HUES64 (cell line): ENCODE results near the gene PLCE1.
A peak's percentile ranks its signal among the peaks of the same experiment; 100 is the strongest.
"Not testable (repeated sequence)": the region's sequence is repeated elsewhere in the genome, so short reads cannot be mapped to it uniquely, and the experiment has no call there.

Experiments used
- H3K27ac ChIP-seq: 2 replicates; pipeline ENCODE4 v1.7.0; 2013; ENCODE audit warnings: low read depth, low read length, inconsistent platforms
- H3K27me3 ChIP-seq: 2 replicates; pipeline ENCODE4 v1.6.1; 2013; ENCODE audit warnings: mild to moderate bottlenecking, low read length; ENCODE audit not compliant: insufficient read depth
- H3K36me3 ChIP-seq: 2 replicates; pipeline ENCODE4 v1.6.1; 2013; ENCODE audit warnings: mild to moderate bottlenecking, low read length; ENCODE audit not compliant: insufficient read depth
- H3K4me1 ChIP-seq: 2 replicates; pipeline ENCODE4 v1.6.1; 2013; ENCODE audit warnings: mild to moderate bottlenecking, low read length, moderate library complexity; ENCODE audit not compliant: insufficient read depth
- H3K4me3 ChIP-seq: 2 replicates; pipeline ENCODE4 v1.5.1; 2013; ENCODE audit warnings: mild to moderate bottlenecking, low read length, moderate library complexity
- H3K9ac ChIP-seq: 2 replicates; pipeline ENCODE4 v1.6.1; 2013; ENCODE audit warnings: mild to moderate bottlenecking, low read depth, low read length
- H3K9me3 ChIP-seq: 2 replicates; pipeline ENCODE4 v1.6.1; 2013; ENCODE audit warnings: low read depth, low read length; ENCODE audit not compliant: insufficient read depth
- WGBS: fragments of 150-250, 120-280 bp; methylation state at CpG from one replicate; pipeline ENCODE4 v1.1.7; 2013; ENCODE audit warnings: missing lambda C conversion rate; 5-methylcytosine and 5-hydroxymethylcytosine counted together

The PLCE1 gene

DNA sequence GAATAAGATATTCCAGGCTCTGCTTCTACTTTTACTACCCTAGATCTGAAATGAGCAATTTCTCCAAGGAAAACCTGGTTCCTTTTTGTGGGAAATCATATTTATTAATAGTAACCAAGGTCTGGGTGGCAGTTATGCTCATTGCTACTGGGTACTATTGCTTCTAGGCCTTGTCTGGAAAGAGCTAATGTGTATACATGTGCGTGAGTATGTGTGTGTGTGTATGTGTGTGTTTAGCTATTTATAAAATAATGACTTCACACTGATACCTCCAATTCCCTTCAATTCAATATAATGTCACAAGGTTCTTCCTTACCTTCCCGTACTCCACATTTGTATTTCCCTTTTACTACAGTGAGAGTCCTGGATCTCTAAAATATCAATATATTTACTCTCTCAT is 26.0 kb upstream of the PLCE1 start:
- Histone ChIP-seq H3K36me3 (no peaks in the 10 kb centered on the region), H3K9ac (no peak overlapping the region), H3K4me1 (no peaks in the 10 kb centered on the region), H3K9me3 (peaks cover 3% of the 10 kb centered on the region; the same call in 1 of the 2 replicates), H3K27me3 (no peaks in the 10 kb centered on the region), H3K4me3 (no peak overlapping the region), H3K27ac (no peak overlapping the region)
- 78% methylated on average over 2 of the region's 2 CpGs for WGBS

GRCh38 chr10:93968540-93968945 is 25.2 kb upstream of the PLCE1 start:
- H3K36me3 ChIP-seq = no peaks in the 10 kb centered on the region
- no peak overlapping the region for H3K9ac ChIP-seq
- peaks cover 3% of the 10 kb centered on the region; the same call in 1 of the 2 replicates for H3K9me3 ChIP-seq
- H3K27me3 ChIP-seq = no peaks in the 10 kb centered on the region
- 89% methylated on average over 4 of the region's 4 CpGs for WGBS
- H3K4me1 ChIP-seq = no peaks in the 10 kb centered on the region
- H3K27ac ChIP-seq = no peak overlapping the region
- no peak overlapping the region for H3K4me3 ChIP-seq

DNA sequence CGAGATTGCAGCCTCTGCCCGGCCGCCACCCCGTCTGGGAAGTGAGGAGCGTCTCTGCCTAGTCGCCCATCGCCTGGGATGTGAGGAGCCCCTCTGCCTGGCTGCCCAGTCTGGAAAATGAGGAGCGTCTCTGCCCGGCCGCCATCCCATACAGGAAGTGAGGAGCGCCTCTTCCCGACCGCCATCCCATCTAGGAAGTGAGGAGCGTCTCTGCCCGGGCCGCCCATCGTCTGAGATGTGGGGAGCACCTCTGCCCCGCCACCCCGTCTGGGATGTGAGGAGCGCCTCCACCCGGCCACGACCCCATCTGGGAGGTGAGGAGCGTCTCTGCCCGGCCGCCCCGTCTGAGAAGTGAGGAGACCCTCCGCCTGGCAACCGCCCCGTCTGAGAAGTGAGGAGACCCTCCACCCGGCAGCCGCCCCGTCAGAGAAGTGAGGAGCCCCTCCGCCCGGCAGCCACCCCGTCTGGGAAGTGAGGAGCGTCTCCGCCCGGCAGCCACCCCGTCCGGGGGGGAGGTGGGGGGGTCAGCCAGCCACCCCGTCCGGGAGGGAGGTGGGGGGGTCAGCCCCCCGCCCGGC is 23.2 kb upstream of the PLCE1 start:
- not testable (repeated sequence) for H3K9ac ChIP-seq, H3K4me3 ChIP-seq, H3K4me1 ChIP-seq, H3K36me3 ChIP-seq, H3K27me3 ChIP-seq, H3K9me3 ChIP-seq, H3K27ac ChIP-seq
- 97% methylated on average over 37 of the region's 44 CpGs for WGBS

DNA sequence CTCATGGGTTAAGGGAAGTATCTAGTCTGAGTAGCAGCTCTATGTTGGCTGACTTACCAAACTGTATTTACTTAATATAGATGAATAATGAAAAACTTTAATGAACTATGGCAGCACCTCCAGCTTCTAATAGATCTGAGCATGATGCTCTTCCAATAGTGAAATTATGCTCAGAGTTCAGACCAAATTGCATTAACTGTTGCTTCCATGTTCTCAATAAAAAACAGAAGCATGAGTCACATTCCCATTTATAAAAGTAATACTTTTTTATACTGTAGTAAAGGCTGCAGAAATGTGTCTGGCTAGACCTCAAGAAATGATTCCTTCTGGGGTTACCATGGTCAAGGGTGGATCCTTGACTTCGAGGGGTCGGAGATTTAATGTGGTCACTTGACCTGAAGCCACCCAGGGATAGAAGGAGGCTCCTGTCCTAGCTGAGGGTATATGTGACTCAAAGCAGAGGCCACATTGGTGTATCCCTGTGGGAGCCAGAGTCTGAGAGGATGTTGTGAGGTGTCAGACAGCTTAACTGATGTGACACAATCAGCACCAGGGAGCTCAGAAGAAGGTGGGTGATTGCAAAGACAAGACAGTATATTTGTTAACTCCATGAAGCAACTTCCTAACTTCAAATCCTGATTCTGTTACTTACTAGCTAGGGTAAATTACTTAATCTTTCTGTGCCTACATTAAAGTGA is 19.8 kb upstream of the PLCE1 start:
- Histone ChIP-seq H3K27me3 (no peaks in the 10 kb centered on the region), H3K4me1 (no peaks in the 10 kb centered on the region), H3K9ac (no peak overlapping the region), H3K9me3 (peaks cover 3% of the 10 kb centered on the region; the same call in 1 of the 2 replicates), H3K36me3 (no peaks in the 10 kb centered on the region), H3K27ac (no peak overlapping the region), H3K4me3 (no peak overlapping the region)
- 94% methylated on average over 2 of the region's 2 CpGs for WGBS

GRCh38 chr10:93977442-93977841 is 16.3 kb upstream of the PLCE1 start:
- Histone ChIP-seq H3K36me3 (no peaks in the 10 kb centered on the region), H3K9ac (no peak overlapping the region)
- 81% methylated on average over 3 of the region's 3 CpGs for WGBS

GRCh38 chr10:93980486-93980885 is 13.2 kb upstream of the PLCE1 start:
- Histone ChIP-seq H3K4me3 (no peak overlapping the region), H3K27ac (no peak overlapping the region), H3K9ac (no peak overlapping the region), H3K27me3 (no peaks in the 10 kb centered on the region), H3K4me1 (no peaks in the 10 kb centered on the region), H3K9me3 (no peaks in the 10 kb centered on the region), H3K36me3 (no peaks in the 10 kb centered on the region)
- 86% methylated on average over 3 of the region's 3 CpGs for WGBS

More at GRCh38 chr10:93977442-93977841, 16.3 kb upstream of the PLCE1 start:
- Histone ChIP-seq H3K9me3 (no peaks in the 10 kb centered on the region), H3K4me3 (no peak overlapping the region), H3K4me1 (no peaks in the 10 kb centered on the region), H3K27ac (no peak overlapping the region), H3K27me3 (no peaks in the 10 kb centered on the region)

- peaks cover 72% of the 10 kb centered on the region for H3K27me3 ChIP-seq
- H3K4me3 ChIP-seq = no peak overlapping the region
These were observed 2.6 kb upstream of the PLCE1 start for GRCh38 chr10:93991114-93991513.

DNA sequence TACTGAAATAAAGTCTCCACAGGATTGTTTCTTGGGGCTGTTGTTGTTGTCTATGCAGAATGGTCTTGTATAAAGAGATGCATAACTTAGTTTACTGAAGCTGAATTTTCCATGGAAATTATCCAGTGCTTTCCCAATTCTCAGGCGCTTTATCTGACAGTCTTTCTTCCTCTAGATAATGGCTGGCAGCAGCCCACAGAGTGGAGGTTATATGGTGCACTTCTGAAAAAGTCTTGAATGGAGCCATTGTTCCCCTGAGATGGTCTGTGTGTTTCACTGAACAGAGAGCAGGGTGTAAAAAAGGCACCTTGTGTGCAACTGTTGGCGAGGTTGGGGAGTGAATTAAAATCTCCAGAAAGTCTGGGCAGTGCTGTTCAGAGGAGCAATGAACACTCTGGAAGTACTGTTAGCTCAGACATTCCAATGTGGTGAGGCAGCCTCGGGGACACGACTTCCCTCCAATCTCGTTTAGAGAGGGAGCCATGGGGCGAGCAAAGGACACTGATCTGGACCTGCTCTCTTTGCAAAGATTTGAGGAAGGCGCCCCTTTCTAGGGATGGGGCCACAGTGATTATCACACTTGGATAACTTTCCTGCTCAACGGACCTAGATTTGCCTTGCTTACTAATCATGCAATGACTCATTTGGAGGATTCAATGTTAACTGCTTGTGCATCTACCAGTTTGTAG is 2.0 kb upstream of the PLCE1 start:
- H3K4me3 ChIP-seq = no peak overlapping the region
- H3K27me3 ChIP-seq = peaks cover 78% of the 10 kb centered on the region
- 31% methylated on average over 8 of the region's 8 CpGs for WGBS
- no peak overlapping the region for H3K9ac ChIP-seq
- H3K36me3 ChIP-seq = no peaks in the 10 kb centered on the region
- H3K4me1 ChIP-seq = peaks cover 20% of the 10 kb centered on the region; the same call in 1 of the 2 replicates
- no peaks in the 10 kb centered on the region for H3K9me3 ChIP-seq
- H3K27ac ChIP-seq = no peak overlapping the region

More at GRCh38 chr10:93991114-93991513, 2.6 kb upstream of the PLCE1 start:
- no peaks in the 10 kb centered on the region for H3K9me3 ChIP-seq
- no peak overlapping the region for H3K27ac ChIP-seq
- H3K4me1 ChIP-seq = peaks cover 20% of the 10 kb centered on the region; the same call in 1 of the 2 replicates
- H3K9ac ChIP-seq = no peak overlapping the region
- WGBS = 77% methylated on average over 2 of the region's 4 CpGs
- H3K36me3 ChIP-seq = no peaks in the 10 kb centered on the region

DNA sequence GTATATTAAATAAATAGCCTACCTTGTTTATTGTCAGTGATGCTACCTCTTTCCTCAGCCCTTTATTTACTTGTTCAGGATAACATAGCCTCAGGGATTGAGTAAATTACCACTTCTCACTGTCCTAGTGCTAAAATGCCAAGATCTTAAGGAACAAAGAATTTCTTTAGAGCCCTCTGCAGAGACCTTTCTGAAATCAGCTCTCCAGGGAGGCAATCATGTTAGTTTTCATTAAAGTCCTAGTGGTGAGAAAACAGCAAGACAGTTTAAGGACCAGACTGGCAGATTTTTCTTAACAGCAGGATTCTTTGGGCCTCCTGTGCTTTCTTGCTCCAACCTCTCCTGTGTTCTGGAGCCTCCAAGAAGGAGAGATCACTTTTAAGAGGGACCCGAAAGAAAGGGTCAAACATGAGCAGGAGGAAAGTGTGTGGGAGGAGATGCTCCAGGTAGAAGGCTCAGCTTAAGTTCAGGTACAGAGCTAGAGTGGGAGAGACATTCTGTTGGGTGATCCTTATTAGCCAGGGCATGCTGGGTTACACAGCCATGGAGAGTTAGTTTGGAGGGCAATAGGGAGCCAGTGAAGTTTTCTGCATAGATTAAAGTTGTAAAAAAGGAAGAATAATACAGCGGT is 1.2 kb upstream of the PLCE1 start:
- no peak overlapping the region for H3K27ac ChIP-seq
- no peak overlapping the region for H3K9ac ChIP-seq
- H3K27me3 ChIP-seq = peaks cover 81% of the 10 kb centered on the region
- 61% methylated on average over 2 of the region's 2 CpGs for WGBS
- no peaks in the 10 kb centered on the region for H3K36me3 ChIP-seq
- no peaks in the 10 kb centered on the region for H3K9me3 ChIP-seq
- peaks cover 20% of the 10 kb centered on the region; the same call in 1 of the 2 replicates for H3K4me1 ChIP-seq
- no peak overlapping the region for H3K4me3 ChIP-seq

DNA sequence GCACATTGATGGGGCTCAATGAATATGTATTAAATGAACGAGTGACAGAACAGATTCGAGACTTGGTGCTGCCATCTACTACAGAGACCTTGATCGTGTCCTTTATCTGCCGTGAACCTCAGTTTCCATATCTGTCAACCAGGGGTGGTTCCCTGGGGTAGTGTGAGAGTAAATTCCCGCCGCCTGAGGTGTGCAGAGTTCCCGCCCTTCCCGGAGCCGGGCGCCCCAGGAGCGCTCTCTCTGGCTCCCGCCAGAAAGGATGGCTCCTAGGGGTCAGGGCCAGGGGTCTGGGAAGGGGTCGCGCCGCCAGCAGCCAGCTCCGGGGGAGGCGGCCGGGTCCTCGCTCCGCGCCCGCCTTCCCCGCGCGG is 333 bp upstream of the PLCE1 start:
- Histone ChIP-seq H3K9me3 (no peaks in the 10 kb centered on the region), H3K4me1 (peaks cover 20% of the 10 kb centered on the region; the same call in 1 of the 2 replicates), H3K4me3 (peak overlapping the region; percentile 59), H3K36me3 (no peaks in the 10 kb centered on the region), H3K27me3 (peaks cover 83% of the 10 kb centered on the region), H3K9ac (no peak overlapping the region; the same call in 1 of the 2 replicates), H3K27ac (no peak overlapping the region)
- 5% methylated on average over 25 of the region's 25 CpGs for WGBS

- Histone ChIP-seq H3K4me3 (peak overlapping the region; percentile 59), H3K9me3 (no peaks in the 10 kb centered on the region), H3K27me3 (peaks cover 83% of the 10 kb centered on the region), H3K27ac (no peak overlapping the region), H3K9ac (peak overlapping the region; percentile 36), H3K36me3 (no peaks in the 10 kb centered on the region), H3K4me1 (peaks cover 20% of the 10 kb centered on the region; the same call in 1 of the 2 replicates)
- WGBS = 32% methylated on average over 12 of the region's 12 CpGs
These were observed 689 bp downstream of the PLCE1 start for GRCh38 chr10:93994438-93994801.
